HG03097 (cell line): Measurements from ENCODE around the gene ZNF407.

Source experiments
- ATAC-seq: cut with Tn5 transposase; IDR thresholded peaks from one replicate; pipeline ENCODE4 v1.9.1; 2021; ENCODE audit not compliant: unreplicated experiment, low FRiP score

Gene ZNF407

GRCh38 chr18:74669136-74669798 is 71.6 kb downstream of the ZNF407 start:
- ATAC-seq: no peak

- ATAC-seq: no peak
Observed at GRCh38 chr18:74672371-74672770, 74.7 kb downstream of the ZNF407 start.

GRCh38 chr18:74674487-74674886 is 76.8 kb downstream of the ZNF407 start:
- ATAC-seq: no peak

GRCh38 chr18:74679006-74679678 is 81.5 kb downstream of the ZNF407 start:
- no peak for ATAC-seq

GRCh38 chr18:74679679-74680076 is 82.0 kb downstream of the ZNF407 start:
- no peak for ATAC-seq

GRCh38 chr18:74682141-74682990 is 84.7 kb downstream of the ZNF407 start:
- ATAC-seq: no peak

- no peak for ATAC-seq
Observed at GRCh38 chr18:74682991-74683297, 85.3 kb downstream of the ZNF407 start.

GRCh38 chr18:74683573-74683972 is 85.9 kb downstream of the ZNF407 start:
- no peak for ATAC-seq

- no peak for ATAC-seq
Observed at GRCh38 chr18:74689251-74689650, 91.6 kb downstream of the ZNF407 start.

- ATAC-seq: no peak
Observed at GRCh38 chr18:74692367-74693013, 94.8 kb downstream of the ZNF407 start.

GRCh38 chr18:74694436-74694835 is 96.8 kb downstream of the ZNF407 start:
- no peak for ATAC-seq

GRCh38 chr18:74695170-74695569 is 97.5 kb downstream of the ZNF407 start:
- no peak for ATAC-seq

- no peak for ATAC-seq
Observed at GRCh38 chr18:74698881-74699280, 101.2 kb downstream of the ZNF407 start.

GRCh38 chr18:74699455-74699854 is 101.8 kb downstream of the ZNF407 start:
- ATAC-seq: no peak

- no peak for ATAC-seq
Observed at GRCh38 chr18:74702950-74703349, 105.3 kb downstream of the ZNF407 start.

- ATAC-seq: no peak
Observed at GRCh38 chr18:74708169-74708568, 110.5 kb downstream of the ZNF407 start.

GRCh38 chr18:74709452-74709851 is 111.8 kb downstream of the ZNF407 start:
- ATAC-seq: no peak

- no peak for ATAC-seq
Observed at GRCh38 chr18:74714120-74714519, 116.5 kb downstream of the ZNF407 start.

- no peak for ATAC-seq
Observed at GRCh38 chr18:74714791-74715190, 117.1 kb downstream of the ZNF407 start.

GRCh38 chr18:74715306-74715705 is 117.6 kb downstream of the ZNF407 start:
- no peak for ATAC-seq
